CD4-positive, alpha-beta T cell treated with Interleukin-4 for 1 hour (primary cell): Measurements from ENCODE around the gene RXFP3.

ENCODE experiments used
- DNase-seq, 2 donors: peaks; one replicate each; pipeline ENCODE4 v3.0.0-alpha.2; 2020 to 2022

RXFP3 gene

DNA sequence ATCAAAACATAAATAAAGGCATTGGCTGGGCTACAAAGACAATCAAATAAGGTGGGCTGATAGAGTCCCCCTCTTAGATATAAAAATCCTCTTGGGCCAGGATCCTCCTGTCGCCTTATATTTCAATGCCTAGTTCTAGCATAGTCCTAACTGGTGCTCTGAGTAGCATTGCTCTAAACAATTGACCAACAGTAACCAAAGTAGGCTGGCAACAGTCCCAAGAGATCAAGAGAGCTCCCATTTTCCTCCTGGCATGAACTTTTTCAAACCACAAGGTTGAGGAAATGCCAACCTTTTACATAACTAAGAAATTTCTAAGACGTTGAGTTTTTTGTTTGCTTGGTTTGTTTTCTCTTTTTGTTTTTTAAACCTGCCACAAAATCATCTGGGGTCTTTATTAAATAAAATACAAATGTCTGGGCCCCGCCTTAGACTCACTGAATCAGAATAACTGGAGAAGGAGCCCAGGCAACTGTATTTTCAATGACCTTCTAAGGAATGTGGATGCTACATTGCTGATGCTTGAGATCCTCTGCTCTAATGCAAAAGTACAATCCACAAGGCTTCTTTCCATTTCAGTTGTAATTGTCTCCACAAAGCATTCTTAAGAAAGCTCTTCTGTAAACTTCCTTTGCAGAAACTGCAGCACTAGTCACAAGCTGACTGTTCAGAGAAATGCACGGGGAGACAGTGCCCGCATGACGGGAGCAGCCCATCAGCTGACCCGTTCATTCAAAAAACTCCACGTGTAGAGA is 45.4 kb downstream of the RXFP3 start:
- no peak for DNase-seq

DNA sequence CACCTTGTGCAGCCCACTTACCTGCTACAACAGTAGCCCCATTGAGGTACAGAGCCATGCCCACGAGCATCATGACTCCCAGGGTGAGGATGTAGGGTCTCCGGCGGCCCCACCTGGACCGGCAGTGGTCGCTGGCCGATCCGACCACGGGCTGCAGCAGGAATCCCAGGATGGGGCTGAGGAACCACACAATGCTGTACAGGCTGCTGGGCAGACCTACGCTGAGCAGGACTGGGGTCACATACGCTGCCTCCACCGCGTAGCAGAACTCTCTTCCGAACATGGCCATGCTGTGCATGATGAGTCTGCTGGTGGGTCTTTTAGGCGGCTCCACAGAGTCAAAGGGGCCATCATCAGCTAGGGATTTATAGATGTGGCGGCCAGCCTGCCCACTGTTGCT is 48.0 kb downstream of the RXFP3 start:
- no peak for DNase-seq

DNA sequence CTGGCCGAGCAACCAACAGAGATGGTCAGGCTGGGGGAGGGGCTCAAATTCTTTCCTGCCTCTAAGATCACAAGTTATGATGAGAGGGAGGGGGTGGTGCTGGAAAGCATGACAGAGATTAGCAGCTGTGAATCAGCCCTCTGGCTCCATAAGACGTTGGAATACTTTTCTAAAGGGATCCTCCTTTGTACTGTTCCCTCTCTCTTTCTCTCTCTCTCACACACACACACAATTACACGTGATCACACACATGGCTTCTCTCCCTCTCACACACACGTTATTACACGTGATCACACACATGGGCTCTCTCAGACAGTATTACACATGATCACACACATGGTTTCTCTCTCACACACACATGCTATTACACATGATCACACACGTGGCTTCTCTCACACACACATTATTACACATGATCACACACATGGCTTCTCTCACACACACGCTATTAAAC is 48.5 kb downstream of the RXFP3 start, which contains the start of gene SLC45A2:
Gene SLC45A2, minus strand, starts transcription at position 23 of the 454 bp plus-strand sequence. CDS start 110 bp downstream, outside the sequence.
- no peak for DNase-seq

DNA sequence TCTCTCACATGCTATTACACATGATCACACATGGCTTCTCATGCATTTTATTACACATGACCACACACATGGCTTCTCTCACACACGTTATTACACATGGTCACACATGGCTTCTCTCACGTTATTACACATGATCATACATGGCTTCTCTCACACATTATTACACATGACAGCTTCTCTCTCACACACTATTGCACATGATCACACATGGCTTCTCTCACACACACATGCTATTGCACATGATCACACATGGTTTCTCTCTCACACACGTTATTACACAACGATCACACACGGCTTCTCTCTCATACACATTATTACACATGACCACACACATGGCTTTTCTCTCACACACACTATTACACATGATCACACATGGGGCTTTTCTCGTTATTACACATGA is 49.3 kb downstream of the RXFP3 start:
- no peak for DNase-seq
